ENCODE results near the gene SYTL2.
A peak's percentile ranks its signal among the peaks of the same experiment; 100 is the strongest.
"Not testable (repeated sequence)": the region's sequence is repeated elsewhere in the genome, so short reads cannot be mapped to it uniquely, and the experiment has no call there.

Gene SYTL2

DNA sequence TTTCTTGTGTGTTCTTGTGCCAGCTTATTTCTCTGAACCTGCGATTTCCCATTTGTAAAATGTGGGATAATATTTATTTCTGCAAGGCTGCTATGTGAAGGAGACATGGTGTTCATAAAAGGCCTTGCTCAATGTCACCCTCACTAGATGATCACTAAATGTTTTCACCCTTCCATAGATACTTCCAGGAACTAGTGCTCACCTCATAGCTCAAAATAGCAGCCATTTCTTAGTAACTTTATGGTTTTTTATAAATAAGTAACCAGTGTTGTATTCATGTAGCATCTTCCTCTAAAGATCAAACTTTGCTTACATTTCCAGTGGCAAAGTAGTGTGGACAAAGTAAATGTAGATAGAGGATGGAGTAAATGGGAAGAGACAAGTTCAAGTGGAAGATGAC, 23.8 kb downstream of the SYTL2 start:
- H3K36me3 ChIP-seq (ENCODE audit: control insufficient read depth in 1 of 2, insufficient read depth in 2 of 2, low read length in 2 of 2), result no peaks in the 10 kb centered on the region
- H3K4me3 ChIP-seq (ENCODE audit: low read depth in 1 of 2, low read length in 2 of 2), result no peak overlapping the region
- no peak overlapping the region for H3K27ac ChIP-seq (ENCODE audit: low read length)
- H3K27me3 ChIP-seq (ENCODE audit: low read depth, low read length), result no peaks in the 10 kb centered on the region
- peaks cover 0 to 8% of the 10 kb centered on the region in 2 donors for H3K9me3 ChIP-seq (ENCODE audit: control insufficient read depth in 1 of 2, low read length in 2 of 2)
- no peaks in the 10 kb centered on the region for H3K4me1 ChIP-seq (ENCODE audit: control insufficient read depth in 1 of 2, insufficient read depth in 2 of 2, low read length in 2 of 2)

DNA sequence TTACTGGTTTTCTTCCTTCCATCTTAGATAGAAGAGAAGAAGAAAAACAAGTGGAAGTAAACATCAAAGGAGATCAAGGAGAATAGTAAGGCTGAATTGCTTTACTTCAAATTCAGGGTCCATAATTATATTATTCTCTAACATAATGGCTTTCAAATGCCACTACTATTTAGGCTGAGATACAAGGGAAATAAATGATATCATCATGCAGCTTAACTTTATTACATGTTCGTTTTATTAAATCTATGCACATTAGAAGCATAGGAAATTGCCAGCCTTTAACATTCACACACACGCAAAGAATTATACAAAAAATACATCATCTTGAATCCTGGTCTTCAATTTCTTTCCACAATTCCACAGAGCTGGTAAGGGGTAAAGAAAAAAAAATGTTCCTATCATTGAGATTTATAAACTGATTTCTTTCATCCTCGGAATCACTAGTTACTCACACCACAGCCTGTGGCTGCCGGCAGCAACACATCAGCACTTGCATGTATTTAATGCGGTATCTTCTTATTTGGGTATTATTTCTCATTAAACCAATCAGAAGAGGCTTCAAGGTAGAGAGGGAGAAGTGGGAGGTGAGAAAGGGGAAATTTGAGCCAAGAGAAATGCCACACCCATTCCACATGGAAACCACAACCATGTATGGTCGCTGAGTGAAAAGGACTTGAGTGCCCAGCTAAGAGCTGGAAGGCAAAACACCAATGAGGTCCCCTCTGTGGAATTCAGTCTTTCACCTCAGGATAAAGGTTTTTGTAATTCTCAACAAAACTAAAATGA, 26.3 kb downstream of the SYTL2 start:
- H3K4me1 ChIP-seq (ENCODE audit: control insufficient read depth in 1 of 2, insufficient read depth in 2 of 2, low read length in 2 of 2), result no peaks in the 10 kb centered on the region
- peaks cover 0 to 11% of the 10 kb centered on the region in 2 donors for H3K9me3 ChIP-seq (ENCODE audit: control insufficient read depth in 1 of 2, low read length in 2 of 2)
- no peak overlapping the region for H3K4me3 ChIP-seq (ENCODE audit: low read depth in 1 of 2, low read length in 2 of 2)
- no peaks in the 10 kb centered on the region for H3K36me3 ChIP-seq (ENCODE audit: control insufficient read depth in 1 of 2, insufficient read depth in 2 of 2, low read length in 2 of 2)
- H3K27me3 ChIP-seq (ENCODE audit: low read depth, low read length), result no peaks in the 10 kb centered on the region
- H3K27ac ChIP-seq (ENCODE audit: low read length), result no peak overlapping the region

DNA sequence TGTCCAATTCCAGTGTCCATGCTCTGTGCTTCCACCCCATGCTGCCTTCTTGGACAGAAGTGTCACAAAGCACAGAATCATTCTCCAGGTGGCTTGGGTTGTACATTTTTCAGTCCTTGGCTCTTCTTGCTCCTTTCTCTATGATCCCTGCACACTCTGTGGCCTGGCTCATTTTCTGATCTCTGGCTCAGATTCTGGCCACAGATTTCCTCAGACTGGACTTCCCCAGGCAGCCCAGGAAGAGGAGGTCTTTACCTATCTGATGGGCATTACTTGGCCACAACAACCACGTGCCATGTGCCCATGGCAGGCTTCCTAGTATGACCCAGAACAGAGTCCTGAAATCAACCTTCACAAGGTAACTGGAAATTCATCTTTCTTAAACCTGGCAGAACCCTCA, 27.2 kb downstream of the SYTL2 start:
- H3K27ac ChIP-seq (ENCODE audit: low read length), result no peak overlapping the region
- no peaks in the 10 kb centered on the region for H3K36me3 ChIP-seq (ENCODE audit: control insufficient read depth in 1 of 2, insufficient read depth in 2 of 2, low read length in 2 of 2)
- H3K27me3 ChIP-seq (ENCODE audit: low read depth, low read length), result no peaks in the 10 kb centered on the region
- no peak overlapping the region for H3K4me3 ChIP-seq (ENCODE audit: low read depth in 1 of 2, low read length in 2 of 2)
- H3K9me3 ChIP-seq (ENCODE audit: control insufficient read depth in 1 of 2, low read length in 2 of 2), result peaks cover 0 to 11% of the 10 kb centered on the region in 2 donors
- H3K4me1 ChIP-seq (ENCODE audit: control insufficient read depth in 1 of 2, insufficient read depth in 2 of 2, low read length in 2 of 2), result no peaks in the 10 kb centered on the region

DNA sequence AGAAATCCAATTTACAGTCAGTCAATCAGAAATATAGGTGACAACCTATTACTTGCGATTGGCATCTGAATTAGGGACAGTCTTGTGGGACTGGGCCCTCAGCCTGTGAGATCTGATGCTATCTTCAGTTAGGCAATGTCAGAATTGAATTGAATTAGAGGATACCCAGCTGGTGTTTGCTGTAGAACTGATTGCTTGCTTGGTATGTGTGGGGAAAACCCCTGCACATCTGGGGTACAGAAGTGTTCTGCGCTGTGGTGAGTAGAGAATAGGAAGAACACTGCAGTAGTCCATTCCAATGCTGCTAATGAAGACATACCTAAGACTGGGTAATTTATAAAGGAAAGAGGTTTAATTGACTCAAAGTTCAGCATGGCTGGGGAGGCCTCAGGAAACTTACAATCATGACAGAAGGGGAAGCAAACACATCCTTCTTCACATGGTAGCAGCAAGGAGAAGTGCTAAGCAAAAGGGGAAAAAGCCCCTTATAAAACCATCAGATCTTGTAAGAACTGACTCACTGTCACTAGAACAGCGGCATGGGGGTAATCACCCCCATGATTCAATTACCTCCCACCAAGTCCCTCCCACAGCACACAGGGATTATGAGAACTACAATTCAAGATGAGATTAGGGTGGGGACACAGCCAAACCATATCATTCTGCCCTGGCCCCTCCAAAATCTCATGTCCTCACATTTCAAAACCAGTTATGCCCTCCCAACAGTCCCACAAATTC, 30.0 kb downstream of the SYTL2 start:
- H3K27me3 ChIP-seq (ENCODE audit: low read depth, low read length); H3K4me1 ChIP-seq (ENCODE audit: control insufficient read depth in 1 of 2, insufficient read depth in 2 of 2, low read length in 2 of 2); H3K36me3 ChIP-seq (ENCODE audit: control insufficient read depth in 1 of 2, insufficient read depth in 2 of 2, low read length in 2 of 2); H3K4me3 ChIP-seq (ENCODE audit: low read depth in 1 of 2, low read length in 2 of 2); H3K27ac ChIP-seq (ENCODE audit: low read length): not testable (repeated sequence)
- H3K9me3 ChIP-seq (ENCODE audit: control insufficient read depth in 1 of 2, low read length in 2 of 2), result peaks cover 0 to 11% of the 10 kb centered on the region in 2 donors

DNA sequence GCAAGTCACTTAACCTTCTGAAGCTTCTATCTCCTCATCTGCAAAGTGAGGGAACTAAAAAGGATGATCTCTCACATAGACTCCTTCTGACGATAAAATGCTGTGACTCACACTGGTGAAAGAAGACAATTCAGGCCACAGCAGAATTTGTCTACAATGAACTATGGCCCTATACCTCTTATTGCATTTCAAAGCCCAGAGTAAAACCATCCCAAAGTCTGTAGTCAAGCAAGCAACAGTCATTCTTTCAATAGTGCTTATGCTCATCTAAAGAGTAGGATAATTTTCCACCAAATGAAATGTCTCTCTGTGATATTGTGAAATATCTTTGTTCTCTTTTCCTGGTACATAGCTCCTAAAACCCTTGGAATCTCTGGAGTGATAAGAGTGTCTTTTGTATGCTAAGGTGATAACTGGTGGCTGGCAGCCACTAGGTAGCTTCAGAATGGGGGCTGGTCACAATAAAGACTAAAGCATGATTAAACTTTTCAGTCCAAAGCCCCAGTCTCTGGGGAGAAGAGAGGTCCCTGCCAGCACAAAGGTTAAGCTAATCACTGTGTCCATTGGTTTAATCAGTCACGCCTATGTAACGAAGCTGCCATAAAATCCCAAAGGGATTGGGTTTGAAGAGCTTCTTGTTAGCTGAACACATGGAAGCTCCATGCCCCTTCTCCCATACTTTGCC, 30.8 kb downstream of the SYTL2 start:
- H3K27me3 ChIP-seq (ENCODE audit: low read depth, low read length), result no peaks in the 10 kb centered on the region
- H3K36me3 ChIP-seq (ENCODE audit: control insufficient read depth in 1 of 2, insufficient read depth in 2 of 2, low read length in 2 of 2), result no peaks in the 10 kb centered on the region
- peaks cover 0 to 11% of the 10 kb centered on the region in 2 donors for H3K9me3 ChIP-seq (ENCODE audit: control insufficient read depth in 1 of 2, low read length in 2 of 2)
- H3K27ac ChIP-seq (ENCODE audit: low read length), result no peak overlapping the region
- no peaks in the 10 kb centered on the region for H3K4me1 ChIP-seq (ENCODE audit: control insufficient read depth in 1 of 2, insufficient read depth in 2 of 2, low read length in 2 of 2)
- no peak overlapping the region for H3K4me3 ChIP-seq (ENCODE audit: low read depth in 1 of 2, low read length in 2 of 2)

DNA sequence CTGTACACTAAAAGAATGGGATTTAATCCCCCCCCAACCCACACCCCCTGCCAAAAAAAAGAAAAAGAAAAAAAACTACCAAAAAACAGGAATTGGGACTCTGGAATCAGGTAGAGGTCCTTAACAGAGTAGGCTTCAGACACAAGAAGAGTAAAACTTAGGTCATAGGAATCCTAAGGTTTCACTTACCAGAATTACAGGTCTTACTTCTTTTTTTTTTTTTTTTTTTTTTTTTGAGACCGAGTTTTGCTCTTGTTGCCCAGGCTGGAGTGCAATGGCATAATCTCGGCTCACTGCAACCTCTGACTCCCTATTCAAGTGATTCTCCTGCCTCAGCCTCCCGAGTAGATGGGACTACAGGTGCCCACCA, 33.4 kb downstream of the SYTL2 start:
- not testable (repeated sequence) for H3K4me1 ChIP-seq (ENCODE audit: control insufficient read depth in 1 of 2, insufficient read depth in 2 of 2, low read length in 2 of 2); H3K4me3 ChIP-seq (ENCODE audit: low read depth in 1 of 2, low read length in 2 of 2); H3K27ac ChIP-seq (ENCODE audit: low read length); H3K9me3 ChIP-seq (ENCODE audit: control insufficient read depth in 1 of 2, low read length in 2 of 2); H3K36me3 ChIP-seq (ENCODE audit: control insufficient read depth in 1 of 2, insufficient read depth in 2 of 2, low read length in 2 of 2); H3K27me3 ChIP-seq (ENCODE audit: low read depth, low read length)

DNA sequence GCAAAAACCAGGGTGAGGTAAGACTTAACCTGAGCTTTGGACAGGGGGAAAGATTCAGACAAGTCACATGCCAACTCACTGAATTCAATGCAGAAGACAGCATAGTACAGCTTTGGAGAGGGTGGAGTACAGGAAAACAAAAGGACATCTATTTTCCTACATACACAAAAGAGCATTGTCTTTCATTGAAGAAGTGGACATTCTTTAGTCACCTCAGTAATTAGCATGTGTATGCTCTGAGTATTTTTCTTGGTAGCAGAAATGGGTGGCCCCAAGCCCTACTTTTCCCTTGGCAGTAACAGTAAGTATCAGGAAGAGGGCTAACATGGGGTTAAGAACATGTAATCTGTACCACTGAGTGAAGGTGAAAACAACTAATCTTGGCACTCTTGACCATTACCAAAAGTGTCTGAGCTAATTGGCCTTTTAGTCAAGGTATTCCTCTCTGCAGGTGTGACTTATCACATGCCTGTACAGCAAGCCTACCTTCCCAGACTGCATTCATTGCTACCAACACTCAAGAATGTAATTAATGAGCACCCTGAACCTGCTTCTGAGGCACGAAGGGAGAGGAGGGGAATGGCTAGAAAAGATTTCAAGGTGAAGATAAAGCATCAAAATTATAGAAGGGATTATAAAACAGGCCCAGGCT, 33.9 kb downstream of the SYTL2 start:
- Histone ChIP-seq H3K27ac (ENCODE audit: low read length) (no peak overlapping the region), H3K27me3 (ENCODE audit: low read depth, low read length) (no peaks in the 10 kb centered on the region), H3K4me1 (ENCODE audit: control insufficient read depth in 1 of 2, insufficient read depth in 2 of 2, low read length in 2 of 2) (no peaks in the 10 kb centered on the region), H3K9me3 (ENCODE audit: control insufficient read depth in 1 of 2, low read length in 2 of 2) (peaks cover 0 to 2% of the 10 kb centered on the region in 2 donors), H3K4me3 (ENCODE audit: low read depth in 1 of 2, low read length in 2 of 2) (no peak overlapping the region), H3K36me3 (ENCODE audit: control insufficient read depth in 1 of 2, insufficient read depth in 2 of 2, low read length in 2 of 2) (no peaks in the 10 kb centered on the region)

DNA sequence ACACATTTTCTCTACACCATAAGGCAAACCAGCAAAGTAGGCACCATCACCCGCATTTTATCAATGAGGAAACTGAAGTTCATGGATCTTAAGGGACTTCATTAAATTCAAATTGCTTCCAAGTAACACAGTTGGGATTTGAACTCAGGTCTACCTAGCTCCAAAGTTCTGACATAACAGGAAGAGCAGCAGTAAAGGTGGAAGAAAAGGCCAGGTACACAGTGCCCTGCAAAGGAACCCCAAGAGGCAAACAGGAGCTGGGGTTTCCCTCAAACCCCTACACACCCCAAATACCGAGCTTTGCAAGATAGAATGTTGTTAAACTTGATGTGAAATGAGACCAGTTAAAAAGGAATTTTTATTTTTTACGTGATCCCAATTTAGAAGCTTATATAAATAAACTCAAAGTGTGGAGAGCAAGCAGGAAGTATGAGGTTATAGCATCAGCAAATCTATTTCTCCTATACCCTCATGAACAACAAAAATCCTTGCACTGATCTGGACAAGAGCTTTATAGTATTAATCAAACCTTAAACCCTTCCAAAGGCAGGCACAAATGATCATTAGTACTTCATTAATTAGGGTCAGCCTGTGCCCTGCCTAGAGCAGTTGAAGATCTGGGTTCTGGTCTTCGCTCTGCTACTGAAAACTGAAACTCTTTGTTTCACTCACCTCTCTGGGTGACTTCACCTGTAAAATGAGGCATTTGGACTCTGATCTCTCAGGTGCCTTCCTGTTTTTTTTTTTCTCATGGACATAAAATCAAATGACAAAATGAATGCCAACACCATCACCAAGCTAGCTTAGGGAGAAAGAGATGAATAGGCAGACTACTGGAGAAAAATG, 36.5 kb downstream of the SYTL2 start:
- H3K9me3 ChIP-seq (ENCODE audit: control insufficient read depth in 1 of 2, low read length in 2 of 2), result no peaks in the 10 kb centered on the region
- H3K4me1 ChIP-seq (ENCODE audit: control insufficient read depth in 1 of 2, insufficient read depth in 2 of 2, low read length in 2 of 2), result no peaks in the 10 kb centered on the region
- no peak overlapping the region for H3K27ac ChIP-seq (ENCODE audit: low read length)
- no peaks in the 10 kb centered on the region for H3K27me3 ChIP-seq (ENCODE audit: low read depth, low read length)
- no peak overlapping the region for H3K4me3 ChIP-seq (ENCODE audit: low read depth in 1 of 2, low read length in 2 of 2)
- H3K36me3 ChIP-seq (ENCODE audit: control insufficient read depth in 1 of 2, insufficient read depth in 2 of 2, low read length in 2 of 2), result no peaks in the 10 kb centered on the region

DNA sequence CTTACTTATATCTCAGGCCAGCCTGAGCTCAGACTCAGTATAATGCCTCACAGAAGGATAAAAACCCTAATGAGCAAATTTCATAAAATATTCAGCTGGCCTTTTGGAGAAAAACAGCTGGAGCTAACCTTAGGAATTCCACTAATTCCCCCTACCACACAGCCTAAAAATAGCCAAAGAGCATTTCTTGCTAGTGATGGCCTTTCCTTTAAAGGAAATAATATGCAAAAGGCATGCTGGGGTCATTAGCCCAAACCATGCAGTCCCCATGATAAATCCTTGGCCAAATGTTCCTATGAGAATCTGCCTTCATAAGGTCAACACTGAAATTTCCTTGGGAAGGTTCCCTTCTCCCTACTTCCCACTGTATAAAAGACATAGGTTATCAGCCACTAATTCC, 38.2 kb downstream of the SYTL2 start:
- Histone ChIP-seq H3K27me3 (ENCODE audit: low read depth, low read length) (no peaks in the 10 kb centered on the region), H3K4me3 (ENCODE audit: low read depth in 1 of 2, low read length in 2 of 2) (no peak overlapping the region), H3K9me3 (ENCODE audit: control insufficient read depth in 1 of 2, low read length in 2 of 2) (no peaks in the 10 kb centered on the region), H3K36me3 (ENCODE audit: control insufficient read depth in 1 of 2, insufficient read depth in 2 of 2, low read length in 2 of 2) (no peaks in the 10 kb centered on the region), H3K27ac (ENCODE audit: low read length) (peak overlapping the region; percentile 25), H3K4me1 (ENCODE audit: control insufficient read depth in 1 of 2, insufficient read depth in 2 of 2, low read length in 2 of 2) (peaks cover 0 to 1% of the 10 kb centered on the region in 2 donors)

DNA sequence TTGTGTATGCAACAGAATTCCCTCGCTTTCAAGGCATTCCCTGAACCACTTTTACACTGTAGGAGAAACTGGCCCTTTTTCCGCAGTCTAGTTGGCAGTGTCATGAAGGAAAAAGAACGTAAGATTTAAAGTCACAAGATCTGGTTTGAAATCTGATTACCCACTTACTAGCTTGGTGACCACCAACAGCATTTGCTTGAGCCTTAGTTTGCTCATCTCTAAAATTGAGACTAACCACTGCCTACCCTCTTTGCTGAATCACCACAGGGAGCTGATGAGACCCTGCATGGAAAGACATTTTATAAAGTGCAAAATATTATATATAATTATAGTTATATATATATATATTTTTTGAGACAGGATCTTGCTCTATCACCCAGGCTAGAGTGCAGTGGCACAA, 39.4 kb downstream of the SYTL2 start:
- peaks cover 0 to 4% of the 10 kb centered on the region in 2 donors for H3K4me1 ChIP-seq (ENCODE audit: control insufficient read depth in 1 of 2, insufficient read depth in 2 of 2, low read length in 2 of 2)
- H3K9me3 ChIP-seq (ENCODE audit: control insufficient read depth in 1 of 2, low read length in 2 of 2), result no peaks in the 10 kb centered on the region
- no peak overlapping the region for H3K27ac ChIP-seq (ENCODE audit: low read length)
- no peak overlapping the region for H3K4me3 ChIP-seq (ENCODE audit: low read depth in 1 of 2, low read length in 2 of 2)
- H3K27me3 ChIP-seq (ENCODE audit: low read depth, low read length), result no peaks in the 10 kb centered on the region
- H3K36me3 ChIP-seq (ENCODE audit: control insufficient read depth in 1 of 2, insufficient read depth in 2 of 2, low read length in 2 of 2), result no peaks in the 10 kb centered on the region
